K562 (cell line): ENCODE results near the gene NEUROG1. TPM values are rescaled to one million over a fixed set of nuclear protein-coding genes. Genes with fewer than 3 reads are reported as not detected.

Experiments used
- ATAC-seq: fragments of 200-7000 bp; cut with Tn5 transposase; 3 replicates; pipeline ENCODE4 v1.9.1; 2020; ENCODE audit warnings: moderate library complexity
- BruUV-seq: library from RNA; stranded (reverse); fragments of 400-500 nt; replicated peaks from 2 replicates; lab custom pipeline; 2021; lab: Mats Ljungman, UMichigan
- CTCF ChIA-PET: fragments of 300-600 bp; formaldehyde crosslinking; extraction: SDS; loops from one replicate; lab custom pipeline; 2021; ENCODE audit warnings: low intra/inter-chr PET ratio; lab: Yijun Ruan, JAX
- POLR2A ChIA-PET: fragments of 300-600, 350-650 bp; sonication (Branson Sonifier 250); formaldehyde crosslinking; extraction: SDS; loops from one replicate; lab custom pipeline; 2021; ENCODE audit warnings: antibody characterized with exemption, inconsistent platforms; lab: Yijun Ruan, JAX
- DNase-seq, 4 experiments: peaks; one replicate each; pipeline versions ENCODE4 v3.0.0 to v3.0.0-alpha.2; 2011 to 2018; ENCODE audit warnings: low spot score in 3 of 4, mixed read lengths in 3 of 4; ENCODE audit errors: extremely low read depth in 1 of 4
- FAIRE-seq: peaks from 2 replicates; lab custom pipeline; 2011; peaks lifted over from hg19 to GRCh38; lab: Jason Lieb, UNC
- H2AFZ ChIP-seq: 2 replicates; pipeline ENCODE4 v1.6.0; 2011; ENCODE audit warnings: low read depth, low read length, control low read depth, inconsistent platforms
- H3K27ac ChIP-seq: fragments of 200-600 bp; 3 replicates; pipeline ENCODE4 v1.8.0; 2011; ENCODE audit warnings: low read depth, mild to moderate bottlenecking, control low read depth, inconsistent platforms, low read length, moderate library complexity, mixed read lengths; ENCODE audit errors: extremely low read depth
- H3K27me3 ChIP-seq, 2 experiments: fragments of 300-600 bp in 1 of 2; 2 replicates in 1 of 2; 3 replicates in 1 of 2; pipeline versions ENCODE4 v1.6.0 to v1.8.0; 2011; ENCODE audit warnings: inconsistent platforms in 2 of 2, low read length in 2 of 2, mild to moderate bottlenecking in 1 of 2, mixed read lengths in 1 of 2, moderate library complexity in 1 of 2; ENCODE audit not compliant: control insufficient read depth in 2 of 2, insufficient read depth in 2 of 2
- H3K36me3 ChIP-seq: fragments of 300-600 bp; 3 replicates; pipeline ENCODE4 v1.8.0; 2011; ENCODE audit warnings: mild to moderate bottlenecking, low read length, inconsistent platforms; ENCODE audit not compliant: control insufficient read depth, insufficient read depth
- H3K4me1 ChIP-seq, 2 experiments: fragments of 200-600 bp in 1 of 2; replicated peaks in 1 of 2; 2 replicates in 1 of 2; 3 replicates in 1 of 2; pipeline versions ENCODE4 v1.5.1 to v1.8.0; 2011; ENCODE audit warnings: inconsistent platforms in 2 of 2, low read length in 2 of 2, mild to moderate bottlenecking in 1 of 2, mixed read lengths in 1 of 2, moderate library complexity in 1 of 2; ENCODE audit not compliant: control insufficient read depth in 2 of 2, insufficient read depth in 2 of 2
- H3K4me2 ChIP-seq: 2 replicates; pipeline ENCODE4 v1.6.1; 2011; ENCODE audit warnings: low read length, control low read depth, inconsistent platforms, mixed read lengths; ENCODE audit not compliant: insufficient read depth
- H3K4me3 ChIP-seq: fragments of 200-600 bp; sonication (generic), shearing (Covaris generic); 2 replicates; pipeline ENCODE4 v1.5.1; 2016; ENCODE audit warnings: control low read depth, inconsistent platforms
- H3K79me2 ChIP-seq: fragments of 200-600 bp; 3 replicates; pipeline ENCODE4 v1.8.0; 2011; ENCODE audit warnings: low read length, inconsistent platforms; ENCODE audit not compliant: control insufficient read depth, insufficient read depth
- H3K9ac ChIP-seq, 2 experiments: 2 replicates each; pipeline versions ENCODE4 v1.6.0 to v1.6.1; 2011; ENCODE audit warnings: low read depth in 2 of 2, low read length in 2 of 2, control low read depth in 1 of 2, inconsistent platforms in 1 of 2, mild to moderate bottlenecking in 1 of 2, mixed read lengths in 1 of 2; ENCODE audit not compliant: insufficient read depth in 1 of 2
- H3K9me1 ChIP-seq: one replicate; pipeline ENCODE4 v1.6.0; 2011; ENCODE audit warnings: inconsistent platforms, mild to moderate bottlenecking, low read length, moderate library complexity; ENCODE audit not compliant: control insufficient read depth, insufficient read depth
- H3K9me3 ChIP-seq: replicated peaks from 2 replicates; pipeline ENCODE4 v1.5.1; 2011; ENCODE audit warnings: low read depth, low read length, inconsistent platforms; ENCODE audit not compliant: control insufficient read depth, insufficient read depth
- H4K20me1 ChIP-seq: replicated peaks from 2 replicates; pipeline ENCODE4 v1.6.1; 2011; ENCODE audit warnings: low read length, inconsistent platforms, mixed read lengths; ENCODE audit not compliant: control insufficient read depth, insufficient read depth
- ETV1 ChIP-seq: fragments of 450-650 bp; conservative IDR thresholded peaks from 2 replicates; pipeline ENCODE4 v1.6.1; 2016; ENCODE audit warnings: missing genetic modification characterization, control low read depth, low read depth, missing compliant biosample characterization
- GMEB1 ChIP-seq: fragments of 250-450 bp; sonication (Bioruptor Pico); IDR thresholded peaks from 2 replicates; pipeline ENCODE4 v1.4.0; 2020; ENCODE audit warnings: mild to moderate bottlenecking
- HOMEZ ChIP-seq: fragments of 250-450 bp; sonication (Bioruptor Pico); IDR thresholded peaks from 2 replicates; pipeline ENCODE4 v1.4.0; 2020; ENCODE audit warnings: mild to moderate bottlenecking, moderate library complexity
- JUN ChIP-seq, 2 experiments: sonication (generic) in 1 of 2; formaldehyde crosslinking in 1 of 2; IDR thresholded peaks; 2 replicates each; pipeline versions ENCODE4 v1.6.1 to v1.8.0; 2012 to 2022; ENCODE audit warnings: borderline replicate concordance in 2 of 2, mild to moderate bottlenecking in 2 of 2, improper control_type of control experiment in 1 of 2, low read depth in 1 of 2, low read length in 1 of 2, missing genetic modification reagents in 1 of 2
- TAF9B ChIP-seq: fragments of 450-650 bp; IDR thresholded peaks from 2 replicates; pipeline ENCODE4 v1.6.1; 2018; ENCODE audit warnings: mild to moderate bottlenecking; ENCODE audit not compliant: partially characterized antibody
- ZBTB5 ChIP-seq: fragments of 450-650 bp; IDR thresholded peaks from 2 replicates; pipeline ENCODE4 v1.6.1; 2017; ENCODE audit warnings: antibody characterized with exemption
- ZFP1 ChIP-seq: fragments of 450-650 bp; formaldehyde crosslinking; IDR thresholded peaks from 2 replicates; pipeline ENCODE4 v1.4.0; 2020; ENCODE audit warnings: mild to moderate bottlenecking, mixed read lengths
- ZNF212 ChIP-seq: fragments of 450-650 bp; formaldehyde crosslinking; IDR thresholded peaks from 2 replicates; pipeline ENCODE4 v1.4.0; 2020; ENCODE audit warnings: mild to moderate bottlenecking
- ZNF24 ChIP-seq: fragments of 450-650 bp; IDR thresholded peaks from 2 replicates; pipeline ENCODE4 v1.6.1; 2016
- ZNF324 ChIP-seq: fragments of 250-450 bp; sonication (Bioruptor Pico); IDR thresholded peaks from 2 replicates; pipeline ENCODE4 v1.4.0; 2020; ENCODE audit warnings: mild to moderate bottlenecking
- ZNF384 ChIP-seq: IDR thresholded peaks from 2 replicates; pipeline ENCODE4 v1.6.1; 2012; ENCODE audit warnings: low read depth, low read length, improper control_type of control experiment
- ZNF639 ChIP-seq, 2 experiments: fragments of 200-800 bp in 1 of 2; sonication (Bioruptor generic) in 1 of 2; sonication (generic) in 1 of 2; formaldehyde crosslinking in 1 of 2; IDR thresholded peaks in 1 of 2; conservative IDR thresholded peaks in 1 of 2; 2 replicates each; pipeline versions ENCODE4 v1.5.0 to v1.6.1; 2016 to 2020; ENCODE audit warnings: missing compliant biosample characterization in 1 of 2, missing genetic modification characterization in 1 of 2, missing genetic modification reagents in 1 of 2
- ZNF77 ChIP-seq: fragments of 250-450 bp; sonication (Bioruptor Pico); IDR thresholded peaks from 2 replicates; pipeline ENCODE4 v1.5.0; 2020
- whole genome bisulfite sequencing: fragments of 100-300 bp; shearing (Covaris generic); methylation state at CpG from one replicate; pipeline ENCODE4 v1.1.6; 2016; ENCODE audit warnings: low coverage, mixed read lengths; ENCODE audit not compliant: insufficient coverage; ENCODE audit errors: missing lambda C conversion rate; 5-methylcytosine and 5-hydroxymethylcytosine counted together
- in situ Hi-C: fragments of 300-500 bp; cut with MboI; formaldehyde crosslinking; loops from 4 replicates; pipeline ENCODE4 v1.15.0; 2018; ENCODE audit warnings: inconsistent platforms, mixed read lengths
- intact Hi-C: fragments of 100-400 bp; cut with micrococcal nuclease; formaldehyde crosslinking; loops from 2 replicates; pipeline ENCODE4 v1.14.2; 2022
- polyA plus RNA-seq, 8 experiments: library from polyadenylated mRNA; depleted of rRNA in 4 of 8; stranded (reverse) in 5 of 8; unstranded in 3 of 8; fragments of >200 nt; fragmentation: Nextera tagmentation in 2 of 8; fragmentation: Illumina TruSeq in 1 of 8; extraction: Ambion mirVana in 2 of 8; extraction: Trizol in 1 of 8; gene quantifications; 2 replicates each; pipeline versions ENCODE4 v1.2.1 to v1.2.3, GENCODE V29; 2011 to 2014; ENCODE audit warnings: inconsistent platforms in 1 of 8, missing spikeins in 1 of 8
- total RNA-seq, 7 experiments: library from RNA; depleted of rRNA in 6 of 7; stranded (reverse); fragments of >200 nt in 6 of 7; fragmentation: Illumina TruSeq in 2 of 7; extraction: Trizol in 2 of 7; gene quantifications; 2 replicates each; pipeline versions ENCODE4 v1.2.1 to v1.2.3, GENCODE V29; 2011 to 2021; ENCODE audit warnings: low replicate concordance in 1 of 7

NEUROG1 gene
- total and polyA plus RNA-seq, 9 of the 15 experiments (the other 6 are each of a cell fraction or from before 2014, with no cell fraction given), result not detected

- H4K20me1 ChIP-seq, result 0 out of 2 replicates have a peak, but pooled peaks cover 3% of the 10 kb centered on the region
- no peak overlapping the region for H3K27ac ChIP-seq
- H3K4me1 ChIP-seq, result peaks cover 0 to 11% of the 10 kb centered on the region in 2 experiments; a peak in 1 of 5 replicates
- POLR2A ChIA-PET, result no interaction called here
- no peaks in the 10 kb centered on the region for H3K9me1 ChIP-seq
- no peaks in the 10 kb centered on the region for H3K36me3 ChIP-seq
- H3K4me3 ChIP-seq, result no peak overlapping the region
- no peak overlapping the region for H2AFZ ChIP-seq
- 14% methylated on average over 10 of the region's 10 CpGs for WGBS
- H3K79me2 ChIP-seq, result no peaks in the 10 kb centered on the region
- no peak overlapping the region for H3K4me2 ChIP-seq
- intact Hi-C loops (no loop called here), in situ Hi-C loops (no loop called here)
- CTCF ChIA-PET, result no interaction called here
- H3K9me3 ChIP-seq, result no peaks in the 10 kb centered on the region
- H3K27me3 ChIP-seq, result peaks cover 5 to 49% of the 10 kb centered on the region in 2 experiments; a peak in 4 of 5 replicates
- FAIRE-seq (no peak), ATAC-seq (no peak), DNase-seq (no peak)
- no TSS peak for BruUV-seq
- TF ChIP-seq ZFP1 (CRISPR knock-in tag), result no peak
- TF ChIP-seq ETV1 (tag), result no peak
- TF ChIP-seq ZNF639 (CRISPR knock-in tag; conservative IDR thresholded peaks at IDR 0.05 in 1 of 2, IDR thresholded peaks at IDR 0.05 in 1 of 2), result no peak
- TF ChIP-seq ZNF384, result no peak
- TF ChIP-seq HOMEZ (CRISPR knock-in tag), result no peak
- TF ChIP-seq ZNF24, result no peak
- TF ChIP-seq ZNF212, result no peak
- TF ChIP-seq GMEB1 (CRISPR knock-in tag), result no peak
- no peak for TF ChIP-seq TAF9B
- TF ChIP-seq ZNF77 (CRISPR knock-in tag), result no peak
- no peak for TF ChIP-seq ZNF324
- no peak for TF ChIP-seq ZBTB5
- no peak for TF ChIP-seq JUN (IDR thresholded peaks at IDR 0.05; ENCODE audit: borderline replicate concordance, low read depth, low read length)
- no peak for TF ChIP-seq JUN (CRISPR knock-in tag; IDR thresholded peaks at IDR 0.05; ENCODE audit: borderline replicate concordance)
- H3K9ac ChIP-seq, result no peak overlapping the region
Observed at GRCh38 chr5:135574493-135574892, 38.7 kb upstream of the NEUROG1 start.
